Panc1 (cell line): ENCODE measurements around the gene PPP1CA.

ENCODE experiments used
- CTCF ChIP-seq: fragments of 450-650 bp; IDR thresholded peaks from 2 replicates; pipeline ENCODE4 v1.5.1; 2017; ENCODE audit warnings: mild to moderate bottlenecking
- POLR2AphosphoS5 ChIP-seq: IDR thresholded peaks from 2 replicates; pipeline ENCODE4 v1.6.1; 2012; ENCODE audit warnings: mild to moderate bottlenecking, low read depth, low read length, moderate library complexity
- SIN3A ChIP-seq: IDR thresholded peaks from 2 replicates; pipeline ENCODE4 v1.6.1; 2012; ENCODE audit warnings: low read depth, mild to moderate bottlenecking, low read length, moderate library complexity, borderline replicate concordance; ENCODE audit not compliant: insufficient read depth
- TF ChIP-seq, protein P1 (sequence below), 2 experiments: IDR thresholded peaks; 2 replicates each; pipeline ENCODE4 v1.6.1; 2011 to 2012; ENCODE audit warnings: low read depth in 2 of 2, control low read depth in 1 of 2, low read length in 1 of 2, mild to moderate bottlenecking in 1 of 2, moderate library complexity in 1 of 2; ENCODE audit not compliant: insufficient read depth in 1 of 2

- TF ChIP-seq, protein P1, sequence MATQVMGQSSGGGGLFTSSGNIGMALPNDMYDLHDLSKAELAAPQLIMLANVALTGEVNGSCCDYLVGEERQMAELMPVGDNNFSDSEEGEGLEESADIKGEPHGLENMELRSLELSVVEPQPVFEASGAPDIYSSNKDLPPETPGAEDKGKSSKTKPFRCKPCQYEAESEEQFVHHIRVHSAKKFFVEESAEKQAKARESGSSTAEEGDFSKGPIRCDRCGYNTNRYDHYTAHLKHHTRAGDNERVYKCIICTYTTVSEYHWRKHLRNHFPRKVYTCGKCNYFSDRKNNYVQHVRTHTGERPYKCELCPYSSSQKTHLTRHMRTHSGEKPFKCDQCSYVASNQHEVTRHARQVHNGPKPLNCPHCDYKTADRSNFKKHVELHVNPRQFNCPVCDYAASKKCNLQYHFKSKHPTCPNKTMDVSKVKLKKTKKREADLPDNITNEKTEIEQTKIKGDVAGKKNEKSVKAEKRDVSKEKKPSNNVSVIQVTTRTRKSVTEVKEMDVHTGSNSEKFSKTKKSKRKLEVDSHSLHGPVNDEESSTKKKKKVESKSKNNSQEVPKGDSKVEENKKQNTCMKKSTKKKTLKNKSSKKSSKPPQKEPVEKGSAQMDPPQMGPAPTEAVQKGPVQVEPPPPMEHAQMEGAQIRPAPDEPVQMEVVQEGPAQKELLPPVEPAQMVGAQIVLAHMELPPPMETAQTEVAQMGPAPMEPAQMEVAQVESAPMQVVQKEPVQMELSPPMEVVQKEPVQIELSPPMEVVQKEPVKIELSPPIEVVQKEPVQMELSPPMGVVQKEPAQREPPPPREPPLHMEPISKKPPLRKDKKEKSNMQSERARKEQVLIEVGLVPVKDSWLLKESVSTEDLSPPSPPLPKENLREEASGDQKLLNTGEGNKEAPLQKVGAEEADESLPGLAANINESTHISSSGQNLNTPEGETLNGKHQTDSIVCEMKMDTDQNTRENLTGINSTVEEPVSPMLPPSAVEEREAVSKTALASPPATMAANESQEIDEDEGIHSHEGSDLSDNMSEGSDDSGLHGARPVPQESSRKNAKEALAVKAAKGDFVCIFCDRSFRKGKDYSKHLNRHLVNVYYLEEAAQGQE (IDR thresholded peaks at IDR 0.05; ENCODE audit: insufficient read depth in 1 of 2, low read depth in 2 of 2, low read length in 1 of 2) = no peak
- TF ChIP-seq CTCF (no peak), SIN3A (no peak), POLR2AphosphoS5 (no peak)
These were observed 36.6 kb downstream of the PPP1CA start for GRCh38 chr11:67364783-67365722.
